ENCODE measurements around the gene PLEKHM3.

Gene PLEKHM3

GRCh38 chr2:208049006-208049405 is 23.7 kb upstream of the PLEKHM3 start:
- Histone ChIP-seq H3K36me3 (ENCODE audit: control insufficient read depth in 1 of 2, insufficient read depth in 2 of 2, low read depth in 1 of 2, low read length in 2 of 2) (no peaks in the 10 kb centered on the region), H3K23ac (ENCODE audit: low read length in 2 of 2) (no peak overlapping the region), H3K79me1 (replicated peaks; ENCODE audit: low read length, poor library complexity, severe bottlenecking) (no peaks in the 10 kb centered on the region), H2BK15ac (ENCODE audit: low read depth, poor library complexity, severe bottlenecking) (no peak overlapping the region), H3K18ac (ENCODE audit: low read depth in 1 of 2, low read length in 2 of 2) (no peak overlapping the region), H2BK5ac (ENCODE audit: low read depth, low read length, poor library complexity, severe bottlenecking) (no peak overlapping the region), H3K4ac (ENCODE audit: low read depth in 1 of 2, low read length in 2 of 2) (no peak overlapping the region), H3K9ac (ENCODE audit: low read length) (no peak overlapping the region), H3K4me1 (ENCODE audit: control insufficient read depth, insufficient read depth, low read depth, low read length) (no peaks in the 10 kb centered on the region), H4K91ac (ENCODE audit: low read length) (no peak overlapping the region), H3K27me3 (ENCODE audit: control insufficient read depth in 1 of 2, insufficient read depth in 1 of 2, low read length in 2 of 2) (no peaks in the 10 kb centered on the region), H2BK12ac (ENCODE audit: low read length in 2 of 2) (no peak overlapping the region), H4K8ac (ENCODE audit: low read length) (no peak overlapping the region), H2AFZ (ENCODE audit: low read depth, low read length) (no peak overlapping the region), H3K4me3 (ENCODE audit: insufficient read depth in 1 of 2, low read depth in 1 of 2, low read length in 2 of 2) (no peak overlapping the region), H3K14ac (ENCODE audit: low read length in 2 of 2) (no peak overlapping the region), H3K9me3 (ENCODE audit: control insufficient read depth, low read length) (no peaks in the 10 kb centered on the region), H2AK5ac (ENCODE audit: low read length, severe bottlenecking) (no peak overlapping the region), H3K27ac (ENCODE audit: low read length, poor library complexity, severe bottlenecking) (no peak overlapping the region), H3K4me2 (ENCODE audit: low read length, poor library complexity, severe bottlenecking) (no peak overlapping the region), H2BK120ac (ENCODE audit: low read depth, low read length) (no peak overlapping the region)
- DNase-seq = no peak
- WGBS = 83% methylated on average over 3 of the region's 4 CpGs

- Histone ChIP-seq H3K4me2 (ENCODE audit: low read length, poor library complexity, severe bottlenecking) (no peak overlapping the region), H4K91ac (ENCODE audit: low read length) (no peak overlapping the region), H3K18ac (ENCODE audit: low read depth in 1 of 2, low read length in 2 of 2) (no peak overlapping the region), H3K27me3 (ENCODE audit: control insufficient read depth in 1 of 2, insufficient read depth in 1 of 2, low read length in 2 of 2) (no peaks in the 10 kb centered on the region), H2AK5ac (ENCODE audit: low read length, severe bottlenecking) (no peak overlapping the region), H3K4me1 (ENCODE audit: control insufficient read depth, insufficient read depth, low read depth, low read length) (no peaks in the 10 kb centered on the region), H3K23ac (ENCODE audit: low read length in 2 of 2) (no peak overlapping the region), H3K4ac (ENCODE audit: low read depth in 1 of 2, low read length in 2 of 2) (no peak overlapping the region), H3K79me1 (replicated peaks; ENCODE audit: low read length, poor library complexity, severe bottlenecking) (no peaks in the 10 kb centered on the region), H3K14ac (ENCODE audit: low read length in 2 of 2) (no peak overlapping the region), H2BK120ac (ENCODE audit: low read depth, low read length) (no peak overlapping the region), H3K36me3 (ENCODE audit: control insufficient read depth in 1 of 2, insufficient read depth in 2 of 2, low read depth in 1 of 2, low read length in 2 of 2) (no peaks in the 10 kb centered on the region), H2BK5ac (ENCODE audit: low read depth, low read length, poor library complexity, severe bottlenecking) (no peak overlapping the region), H3K9ac (ENCODE audit: low read length) (no peak overlapping the region), H4K8ac (ENCODE audit: low read length) (no peak overlapping the region), H3K9me3 (ENCODE audit: control insufficient read depth, low read length) (no peaks in the 10 kb centered on the region), H2AFZ (ENCODE audit: low read depth, low read length) (no peak overlapping the region), H2BK15ac (ENCODE audit: low read depth, poor library complexity, severe bottlenecking) (no peak overlapping the region), H3K4me3 (ENCODE audit: insufficient read depth in 1 of 2, low read depth in 1 of 2, low read length in 2 of 2) (no peak overlapping the region), H3K27ac (ENCODE audit: low read length, poor library complexity, severe bottlenecking) (no peak overlapping the region), H2BK12ac (ENCODE audit: low read length in 2 of 2) (no peak overlapping the region)
- WGBS = 87% methylated on average over 3 of the region's 3 CpGs
- no peak for DNase-seq
Observed at GRCh38 chr2:208047840-208048239, 22.5 kb upstream of the PLEKHM3 start.

DNA sequence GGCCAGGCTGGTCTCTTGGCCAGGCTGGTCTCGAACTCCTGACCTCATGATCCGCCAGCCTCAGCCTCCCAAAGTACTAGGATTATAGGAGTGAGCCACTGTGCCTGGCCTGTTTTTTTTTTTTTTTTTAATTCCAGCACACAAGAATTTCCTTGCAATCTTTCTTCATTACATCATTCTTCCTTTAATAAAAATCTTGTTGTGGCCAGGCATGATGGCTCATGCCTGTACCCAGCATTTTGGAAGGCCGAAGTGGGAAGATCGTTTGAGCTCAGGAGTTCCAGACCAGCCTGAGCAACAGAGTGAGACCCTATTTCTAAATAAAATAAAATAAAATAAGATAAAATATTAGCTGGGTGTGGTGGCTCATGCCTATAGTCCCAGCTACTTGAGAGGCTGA is 21.4 kb upstream of the PLEKHM3 start:
- no peak overlapping the region for H3K4me2 ChIP-seq (ENCODE audit: low read length, poor library complexity, severe bottlenecking)
- no peak overlapping the region for H3K4ac ChIP-seq (ENCODE audit: low read depth in 1 of 2, low read length in 2 of 2)
- H4K91ac ChIP-seq (ENCODE audit: low read length) = no peak overlapping the region
- no peak overlapping the region for H2BK15ac ChIP-seq (ENCODE audit: low read depth, poor library complexity, severe bottlenecking)
- H2AFZ ChIP-seq (ENCODE audit: low read depth, low read length) = no peak overlapping the region
- no peak overlapping the region for H3K23ac ChIP-seq (ENCODE audit: low read length in 2 of 2)
- no peak for DNase-seq
- no peak overlapping the region for H3K4me3 ChIP-seq (ENCODE audit: insufficient read depth in 1 of 2, low read depth in 1 of 2, low read length in 2 of 2)
- H2BK12ac ChIP-seq (ENCODE audit: low read length in 2 of 2) = no peak overlapping the region
- H3K18ac ChIP-seq (ENCODE audit: low read depth in 1 of 2, low read length in 2 of 2) = no peak overlapping the region
- H3K27ac ChIP-seq (ENCODE audit: low read length, poor library complexity, severe bottlenecking) = no peak overlapping the region
- no peak overlapping the region for H2BK120ac ChIP-seq (ENCODE audit: low read depth, low read length)
- 95% methylated on average over 3 of the region's 4 CpGs for WGBS
- no peak overlapping the region for H3K9ac ChIP-seq (ENCODE audit: low read length)
- H3K4me1 ChIP-seq (ENCODE audit: control insufficient read depth, insufficient read depth, low read depth, low read length) = no peaks in the 10 kb centered on the region
- H2AK5ac ChIP-seq (ENCODE audit: low read length, severe bottlenecking) = no peak overlapping the region
- no peak overlapping the region for H2BK5ac ChIP-seq (ENCODE audit: low read depth, low read length, poor library complexity, severe bottlenecking)
- H4K8ac ChIP-seq (ENCODE audit: low read length) = no peak overlapping the region
- H3K14ac ChIP-seq (ENCODE audit: low read length in 2 of 2) = no peak overlapping the region
- no peaks in the 10 kb centered on the region for H3K36me3 ChIP-seq (ENCODE audit: control insufficient read depth in 1 of 2, insufficient read depth in 2 of 2, low read depth in 1 of 2, low read length in 2 of 2)
- H3K9me3 ChIP-seq (ENCODE audit: control insufficient read depth, low read length) = no peaks in the 10 kb centered on the region
- H3K27me3 ChIP-seq (ENCODE audit: control insufficient read depth in 1 of 2, insufficient read depth in 1 of 2, low read length in 2 of 2) = no peaks in the 10 kb centered on the region
- H3K79me1 ChIP-seq (replicated peaks; ENCODE audit: low read length, poor library complexity, severe bottlenecking) = no peaks in the 10 kb centered on the region

GRCh38 chr2:208042450-208042849 is 17.1 kb upstream of the PLEKHM3 start:
- Histone ChIP-seq H2BK15ac (ENCODE audit: low read depth, poor library complexity, severe bottlenecking) (no peak overlapping the region), H3K27me3 (ENCODE audit: control insufficient read depth in 1 of 2, insufficient read depth in 1 of 2, low read length in 2 of 2) (no peaks in the 10 kb centered on the region), H3K18ac (ENCODE audit: low read depth in 1 of 2, low read length in 2 of 2) (no peak overlapping the region), H3K79me1 (replicated peaks; ENCODE audit: low read length, poor library complexity, severe bottlenecking) (no peaks in the 10 kb centered on the region), H2BK12ac (ENCODE audit: low read length in 2 of 2) (no peak overlapping the region), H3K14ac (ENCODE audit: low read length in 2 of 2) (no peak overlapping the region), H2AK5ac (ENCODE audit: low read length, severe bottlenecking) (no peak overlapping the region), H3K9ac (ENCODE audit: low read length) (no peak overlapping the region), H3K4ac (ENCODE audit: low read depth in 1 of 2, low read length in 2 of 2) (no peak overlapping the region), H3K9me3 (ENCODE audit: control insufficient read depth, low read length) (no peaks in the 10 kb centered on the region), H4K8ac (ENCODE audit: low read length) (no peak overlapping the region), H3K27ac (ENCODE audit: low read length, poor library complexity, severe bottlenecking) (no peak overlapping the region), H2BK5ac (ENCODE audit: low read depth, low read length, poor library complexity, severe bottlenecking) (no peak overlapping the region), H2BK120ac (ENCODE audit: low read depth, low read length) (no peak overlapping the region), H3K4me1 (ENCODE audit: control insufficient read depth, insufficient read depth, low read depth, low read length) (no peaks in the 10 kb centered on the region), H4K91ac (ENCODE audit: low read length) (no peak overlapping the region), H2AFZ (ENCODE audit: low read depth, low read length) (no peak overlapping the region), H3K23ac (ENCODE audit: low read length in 2 of 2) (no peak overlapping the region), H3K4me3 (ENCODE audit: insufficient read depth in 1 of 2, low read depth in 1 of 2, low read length in 2 of 2) (no peak overlapping the region), H3K36me3 (ENCODE audit: control insufficient read depth in 1 of 2, insufficient read depth in 2 of 2, low read depth in 1 of 2, low read length in 2 of 2) (no peaks in the 10 kb centered on the region), H3K4me2 (ENCODE audit: low read length, poor library complexity, severe bottlenecking) (no peak overlapping the region)
- WGBS = 77% methylated on average over 1 of the region's 2 CpGs
- no peak for DNase-seq
